ENCODE results near the gene ESF1.
A peak's percentile ranks its signal among the peaks of the same experiment; 100 is the strongest.

Gene ESF1

GRCh38 chr20:13784893-13785715 lies at the start of gene ESF1, which contains the start of gene NDUFAF5:
Gene ESF1, minus strand, starts transcription at chr20:13784919. Its CDS starts 1,779 bp downstream, at chr20:13783140.
Gene NDUFAF5, plus strand, starts transcription at chr20:13785028. Its CDS starts 41 bp downstream, at chr20:13785069.
- peak; percentile 86 to 92 (median 87) for DNase-seq (ENCODE audit: low read depth in 2 of 3, low spot score in 1 of 3)

DNA sequence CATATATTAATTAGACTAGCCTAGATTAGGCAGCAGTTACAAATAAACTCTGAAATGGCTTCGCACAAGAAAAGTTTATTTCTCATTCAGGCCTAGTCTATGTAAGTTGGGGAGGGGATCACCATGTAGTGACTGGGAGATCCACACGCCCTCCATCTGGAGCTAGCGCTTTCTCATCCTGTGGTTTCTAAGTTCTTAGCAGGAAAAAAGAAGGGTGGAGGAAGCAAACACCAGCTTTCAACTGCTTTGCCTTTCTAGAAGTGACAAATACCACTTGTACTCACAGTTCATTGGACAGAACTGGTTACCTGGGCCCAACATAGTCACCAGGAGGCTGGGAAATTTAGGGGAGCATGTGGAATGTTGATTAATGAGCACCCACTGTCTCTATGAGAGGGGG lies 46.8 kb upstream of the ESF1 start:
- DNase-seq (ENCODE audit: low read depth in 2 of 3, low spot score in 1 of 3): no peak

DNA sequence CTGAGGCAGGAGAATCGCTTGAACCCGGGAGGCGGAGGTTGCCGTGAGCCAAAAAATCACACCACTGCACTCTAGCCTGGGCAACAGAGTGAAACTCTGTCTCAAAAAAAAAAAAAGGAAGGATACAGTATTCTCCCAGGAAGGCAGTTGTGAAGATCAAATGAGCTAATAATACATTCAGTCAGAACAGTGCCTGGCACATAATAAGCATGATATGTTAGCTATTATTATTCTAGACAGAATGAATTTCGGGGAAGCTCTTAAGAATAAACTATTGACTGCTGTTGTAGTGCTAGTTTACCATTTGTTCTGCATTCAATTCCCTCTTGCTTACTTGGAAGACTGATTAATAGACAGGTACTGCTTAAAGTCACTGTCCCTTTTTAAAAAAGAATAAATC lies 40.7 kb upstream of the ESF1 start:
- no peak for DNase-seq (ENCODE audit: low read depth in 2 of 3, low spot score in 1 of 3)

DNA sequence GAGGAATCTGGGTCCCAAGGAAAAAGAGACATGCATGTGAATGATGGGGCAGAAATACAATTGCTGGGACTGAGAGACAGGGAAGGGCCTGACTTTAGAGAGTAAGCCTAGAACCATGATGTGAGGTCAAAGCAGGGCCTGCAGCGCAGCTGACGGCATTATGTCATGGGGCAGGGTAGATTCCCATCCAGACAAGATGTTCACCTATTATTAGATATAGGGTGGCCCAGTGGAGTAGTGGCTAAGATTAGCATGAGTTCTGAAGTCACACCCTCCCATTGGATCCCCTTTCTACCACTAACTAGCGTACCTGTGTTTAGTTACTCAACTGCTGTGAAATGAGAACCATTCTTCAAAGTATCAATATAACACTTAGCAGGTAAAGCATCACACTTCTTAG lies 39.7 kb upstream of the ESF1 start:
- DNase-seq (ENCODE audit: low read depth in 2 of 3, low spot score in 1 of 3): no peak

- DNase-seq (ENCODE audit: low read depth in 2 of 3, low spot score in 1 of 3): no peak
Observed at GRCh38 chr20:13822459-13822858, 37.7 kb upstream of the ESF1 start.

DNA sequence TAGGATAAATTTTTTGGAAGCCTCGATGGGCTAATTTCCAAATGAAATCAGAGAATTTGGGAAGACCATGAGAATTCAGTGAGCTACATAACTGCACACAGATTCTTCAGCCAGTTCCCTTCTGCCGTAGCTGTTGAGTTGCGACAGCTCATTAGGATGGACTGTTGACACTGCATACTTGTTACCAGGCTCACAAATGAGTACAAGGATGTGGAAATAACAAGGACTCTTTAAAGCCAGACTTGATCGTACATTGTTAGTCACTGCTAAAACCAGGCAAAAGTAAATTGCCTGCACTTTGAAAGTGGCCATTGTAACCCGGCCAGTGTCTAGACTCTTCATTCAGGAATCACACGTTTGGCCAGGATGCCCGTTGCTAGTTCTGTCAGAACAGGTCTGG lies 37.2 kb upstream of the ESF1 start:
- DNase-seq (ENCODE audit: low read depth in 2 of 3, low spot score in 1 of 3): no peak

DNA sequence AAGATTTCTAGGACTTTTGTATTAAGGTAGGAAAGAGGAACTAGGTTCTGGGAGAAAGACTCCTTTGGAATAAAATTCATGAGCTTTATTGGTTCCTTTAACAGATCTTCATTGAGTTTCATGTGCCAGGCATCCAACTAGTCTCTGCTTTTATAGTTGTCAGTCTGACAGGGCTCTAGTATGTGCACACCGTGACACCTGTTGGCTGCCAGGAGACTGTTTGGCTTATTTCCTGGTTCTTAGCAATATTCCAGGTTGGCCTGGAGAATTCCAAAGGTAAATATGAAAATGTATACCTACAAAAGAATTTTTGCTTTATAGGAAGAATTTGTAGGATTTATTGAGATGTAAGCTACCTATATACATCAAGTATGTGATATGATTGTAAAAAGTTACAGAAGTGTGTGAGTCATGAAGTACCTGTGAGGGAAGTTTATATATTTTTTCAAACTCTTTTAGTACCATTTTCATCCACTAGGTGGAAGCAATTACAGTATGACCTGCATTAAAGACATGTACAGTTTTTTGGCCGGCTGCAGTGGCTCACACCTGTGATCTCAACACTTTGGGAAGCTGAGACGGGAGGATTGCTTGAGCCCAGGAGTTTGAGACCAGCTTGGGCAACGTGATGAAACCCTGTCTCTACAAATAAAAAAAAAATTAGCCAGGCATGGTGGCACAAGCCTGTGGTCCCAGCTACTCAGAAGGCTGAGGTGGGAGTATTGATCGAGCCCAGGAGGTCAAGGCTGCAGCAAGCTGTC lies 35.3 kb upstream of the ESF1 start:
- no peak for DNase-seq (ENCODE audit: low read depth in 2 of 3, low spot score in 1 of 3)

DNA sequence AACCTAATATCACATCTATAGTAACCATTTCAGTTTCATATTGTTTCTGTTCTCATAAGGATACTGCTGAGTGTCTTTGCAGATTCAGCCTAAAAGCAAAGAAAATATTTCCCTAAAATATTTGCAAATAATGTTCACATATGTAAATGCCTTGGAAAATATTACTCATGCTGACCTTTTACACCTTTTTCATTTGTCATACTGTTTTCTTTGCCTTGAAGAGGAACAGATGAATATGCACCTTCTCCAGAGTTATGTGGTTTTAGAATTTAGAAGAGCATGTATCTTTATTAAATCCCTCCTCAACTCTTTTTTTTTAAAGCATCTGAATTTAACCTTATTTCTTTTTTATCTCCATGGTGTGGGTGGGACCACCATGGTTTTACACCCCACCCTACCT lies 32.6 kb upstream of the ESF1 start:
- no peak for DNase-seq (ENCODE audit: low read depth in 2 of 3, low spot score in 1 of 3)

- no peak for DNase-seq (ENCODE audit: low read depth in 2 of 3, low spot score in 1 of 3)
Observed at GRCh38 chr20:13816757-13817156, 32.0 kb upstream of the ESF1 start.

- no peak for DNase-seq (ENCODE audit: low read depth in 2 of 3, low spot score in 1 of 3)
Observed at GRCh38 chr20:13814672-13815071, 30.0 kb upstream of the ESF1 start.

GRCh38 chr20:13813910-13814309 lies 29.2 kb upstream of the ESF1 start:
- DNase-seq (ENCODE audit: low read depth in 2 of 3, low spot score in 1 of 3): no peak

DNA sequence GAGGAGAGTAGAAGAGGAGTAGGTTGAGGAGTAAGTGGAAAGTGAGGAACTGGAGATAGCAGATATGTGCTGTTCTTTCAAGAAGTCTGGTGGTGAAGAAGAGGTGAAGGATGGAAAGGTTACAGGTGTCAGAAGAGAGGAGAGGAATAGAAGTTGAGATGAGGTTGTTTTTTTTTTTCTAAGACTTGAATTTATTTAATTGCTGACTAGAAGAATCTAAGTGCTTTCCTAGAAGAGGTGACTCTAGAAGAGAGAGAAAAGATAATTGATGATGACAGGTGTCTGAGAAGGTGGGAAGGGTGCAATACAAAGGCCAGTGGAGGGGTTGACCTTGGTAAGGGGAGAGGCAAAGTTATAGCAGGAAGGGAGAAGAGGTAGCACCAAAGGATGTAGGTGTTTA lies 25.7 kb upstream of the ESF1 start:
- no peak for DNase-seq (ENCODE audit: low read depth in 2 of 3, low spot score in 1 of 3)

DNA sequence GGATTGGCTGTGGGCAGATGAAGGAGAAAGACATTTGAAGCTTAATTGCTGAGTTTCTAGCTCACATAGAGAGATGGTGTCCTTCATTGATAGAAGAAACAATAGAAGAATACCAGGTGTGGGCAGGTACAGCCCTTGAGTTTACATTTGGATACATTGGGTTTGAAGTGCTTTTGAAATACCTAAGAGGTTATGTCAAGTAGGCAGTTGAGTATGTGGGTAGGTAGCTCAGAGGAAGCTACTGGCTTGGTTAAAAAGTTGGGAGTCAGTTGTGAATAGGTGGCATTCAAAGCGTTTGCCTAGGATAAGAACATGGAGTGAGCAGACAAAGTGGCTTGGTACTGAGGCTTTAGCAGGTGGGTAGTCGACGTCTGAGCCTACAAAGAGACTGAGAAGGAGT lies 25.1 kb upstream of the ESF1 start:
- no peak for DNase-seq (ENCODE audit: low read depth in 2 of 3, low spot score in 1 of 3)

GRCh38 chr20:13809373-13809772 lies 24.7 kb upstream of the ESF1 start:
- no peak for DNase-seq (ENCODE audit: low read depth in 2 of 3, low spot score in 1 of 3)

DNA sequence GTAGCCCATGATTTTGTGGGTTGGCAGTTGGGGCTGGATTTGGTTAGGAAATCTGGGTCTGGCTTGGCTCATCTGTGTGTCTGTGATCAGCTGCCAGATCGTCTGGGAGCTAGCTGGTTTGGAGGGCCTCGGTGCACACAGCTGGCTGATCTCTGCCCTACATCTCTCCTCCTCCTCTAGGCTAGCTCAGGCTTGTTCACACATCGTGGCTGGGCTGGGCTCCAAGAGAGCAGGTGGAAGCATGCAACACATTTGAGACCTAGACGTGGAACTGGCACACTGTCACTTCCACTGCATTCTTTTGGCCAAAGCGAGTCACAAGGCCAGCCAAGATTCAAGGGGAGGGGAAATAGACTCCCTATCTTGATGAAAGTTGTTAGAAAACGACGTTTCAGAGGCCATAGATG lies 16.0 kb upstream of the ESF1 start:
- no peak for DNase-seq (ENCODE audit: low read depth in 2 of 3, low spot score in 1 of 3)

GRCh38 chr20:13799974-13800373 lies 15.3 kb upstream of the ESF1 start:
- no peak for DNase-seq (ENCODE audit: low read depth in 2 of 3, low spot score in 1 of 3)

DNA sequence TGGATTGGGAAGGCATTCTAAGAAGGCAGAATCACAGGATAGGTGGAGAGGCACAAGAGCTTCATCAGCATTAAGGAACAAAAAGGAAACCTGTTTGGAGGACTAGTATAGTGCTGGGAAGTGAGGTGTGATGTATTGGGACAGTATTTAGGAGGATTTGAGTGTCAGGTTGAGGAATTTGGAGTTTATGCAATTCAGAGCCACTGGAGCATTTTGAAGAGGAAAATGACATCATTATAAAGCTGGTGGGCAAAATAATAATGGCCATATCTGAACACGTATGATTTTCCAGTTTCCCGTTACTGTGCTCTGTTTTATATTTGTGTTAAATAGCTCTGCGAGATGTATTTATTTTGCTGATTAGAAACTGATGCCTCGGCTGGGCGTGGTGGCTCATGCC lies 14.3 kb upstream of the ESF1 start:
- no peak for DNase-seq (ENCODE audit: low read depth in 2 of 3, low spot score in 1 of 3)

- DNase-seq (ENCODE audit: low read depth in 2 of 3, low spot score in 1 of 3): no peak
Observed at GRCh38 chr20:13794667-13795066, 9.9 kb upstream of the ESF1 start.

GRCh38 chr20:13793001-13793400 lies 8.3 kb upstream of the ESF1 start:
- DNase-seq (ENCODE audit: low read depth in 2 of 3, low spot score in 1 of 3): no peak

- no peak for DNase-seq (ENCODE audit: low read depth in 2 of 3, low spot score in 1 of 3)
Observed at GRCh38 chr20:13791540-13792459, 7.1 kb upstream of the ESF1 start.

GRCh38 chr20:13790708-13791107 lies 6.0 kb upstream of the ESF1 start:
- no peak for DNase-seq (ENCODE audit: low read depth in 2 of 3, low spot score in 1 of 3)

Data from stimulated activated CD4-positive, alpha-beta T cell treated with anti-CD3 and anti-CD28 coated beads, Interleukin-12 subunit alpha, Interleukin-12 subunit beta, amount 100 ng/mL, for 48 hours (primary cell).